Esophagus muscularis mucosa (tissue), 3 donors: ENCODE measurements around the gene UPF3A.

Source experiments
- POLR2AphosphoS5 ChIP-seq, 2 donors: sonication (generic); formaldehyde crosslinking; IDR thresholded peaks; one replicate each; pipeline ENCODE4 v1.6.1; 2017; ENCODE audit warnings: antibody characterized with exemption in 2 of 2
- TF ChIP-seq, protein P1 (sequence below), 3 experiments: fragments of 200-600 bp in 2 of 3; fragments of 450-650 bp in 1 of 3; sonication (generic) in 2 of 3; IDR thresholded peaks; one replicate each; pipeline ENCODE4 v1.5.1; 2017 to 2019; ENCODE audit warnings: antibody characterized with exemption in 3 of 3, mild to moderate bottlenecking in 2 of 3, moderate library complexity in 1 of 3

DNA sequence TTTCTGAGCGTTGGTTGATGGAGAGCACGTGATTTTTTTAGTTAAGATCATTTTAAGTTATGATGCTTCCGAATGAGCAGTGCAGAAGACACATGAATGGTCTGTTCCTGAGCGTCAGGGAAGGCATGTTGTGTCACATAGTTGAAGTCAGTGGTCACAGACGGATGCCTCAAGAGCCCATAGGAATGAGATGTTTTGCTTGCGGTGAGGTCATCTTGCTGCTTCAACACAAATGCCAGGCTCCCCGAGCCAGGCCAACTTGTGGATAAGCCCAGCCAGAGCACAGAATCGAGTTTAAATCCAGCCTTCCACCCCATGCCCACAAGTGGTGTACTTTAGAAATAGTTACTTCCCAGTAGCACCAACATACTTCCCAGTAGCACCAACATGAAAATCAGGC, 5.4 kb downstream of the UPF3A start:
- TF ChIP-seq, protein P1, sequence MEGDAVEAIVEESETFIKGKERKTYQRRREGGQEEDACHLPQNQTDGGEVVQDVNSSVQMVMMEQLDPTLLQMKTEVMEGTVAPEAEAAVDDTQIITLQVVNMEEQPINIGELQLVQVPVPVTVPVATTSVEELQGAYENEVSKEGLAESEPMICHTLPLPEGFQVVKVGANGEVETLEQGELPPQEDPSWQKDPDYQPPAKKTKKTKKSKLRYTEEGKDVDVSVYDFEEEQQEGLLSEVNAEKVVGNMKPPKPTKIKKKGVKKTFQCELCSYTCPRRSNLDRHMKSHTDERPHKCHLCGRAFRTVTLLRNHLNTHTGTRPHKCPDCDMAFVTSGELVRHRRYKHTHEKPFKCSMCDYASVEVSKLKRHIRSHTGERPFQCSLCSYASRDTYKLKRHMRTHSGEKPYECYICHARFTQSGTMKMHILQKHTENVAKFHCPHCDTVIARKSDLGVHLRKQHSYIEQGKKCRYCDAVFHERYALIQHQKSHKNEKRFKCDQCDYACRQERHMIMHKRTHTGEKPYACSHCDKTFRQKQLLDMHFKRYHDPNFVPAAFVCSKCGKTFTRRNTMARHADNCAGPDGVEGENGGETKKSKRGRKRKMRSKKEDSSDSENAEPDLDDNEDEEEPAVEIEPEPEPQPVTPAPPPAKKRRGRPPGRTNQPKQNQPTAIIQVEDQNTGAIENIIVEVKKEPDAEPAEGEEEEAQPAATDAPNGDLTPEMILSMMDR (IDR thresholded peaks at IDR 0.05): no peak
- no peak for TF ChIP-seq POLR2AphosphoS5 (IDR thresholded peaks at IDR 0.05)
